HepG2 (cell line): ENCODE results near the gene DBNDD1. TPM values are rescaled to one million over a fixed set of nuclear protein-coding genes. Genes with fewer than 3 reads are reported as not detected.

ENCODE experiments used
- AHR ChIP-seq: IDR thresholded peaks from 2 replicates; pipeline ENCODE4 v1.6.1; 2018; ENCODE audit warnings: missing genetic modification reagents, missing compliant biosample characterization
- ARID5B ChIP-seq: IDR thresholded peaks from 2 replicates; pipeline ENCODE4 v1.4.0; 2020; ENCODE audit warnings: mild to moderate bottlenecking, missing genetic modification reagents
- ASH2L ChIP-seq: fragments of 300-600, 200-600 bp; sonication (generic); IDR thresholded peaks from 2 replicates; pipeline ENCODE4 v1.7.0; 2017; ENCODE audit warnings: low read depth, mild to moderate bottlenecking, moderate library complexity, mixed read lengths, low read length; ENCODE audit not compliant: insufficient read length
- ATF7-NPFF ChIP-seq: sonication (generic); formaldehyde crosslinking; IDR thresholded peaks from 2 replicates; pipeline ENCODE4 v1.8.1; 2023; ENCODE audit warnings: mild to moderate bottlenecking, low read depth, missing genetic modification reagents, moderate library complexity
- ELF3 ChIP-seq: IDR thresholded peaks from 2 replicates; pipeline ENCODE4 v1.6.1; 2016; ENCODE audit warnings: missing genetic modification reagents, missing compliant biosample characterization
- MATR3 ChIP-seq: sonication (generic); formaldehyde crosslinking; IDR thresholded peaks from 2 replicates; pipeline ENCODE4 v1.4.0; 2020; ENCODE audit warnings: missing genetic modification reagents
- PCBP1 ChIP-seq: fragments of 200-400 bp; formaldehyde crosslinking; IDR thresholded peaks from 2 replicates; pipeline ENCODE4 v1.6.1; 2017; ENCODE audit warnings: mild to moderate bottlenecking, low read depth, low read length, borderline replicate concordance
- PLSCR1 ChIP-seq: sonication (generic); formaldehyde crosslinking; IDR thresholded peaks from 2 replicates; pipeline ENCODE4 v1.5.0; 2020; ENCODE audit warnings: missing genetic modification reagents, mild to moderate bottlenecking, borderline replicate concordance
- RBFOX2 ChIP-seq: fragments of 200-400 bp; formaldehyde crosslinking; IDR thresholded peaks from 2 replicates; pipeline ENCODE4 v1.6.1; 2017; ENCODE audit warnings: low read depth, mild to moderate bottlenecking, low read length
- RNF2 ChIP-seq: fragments of 450-650 bp; conservative IDR thresholded peaks from 2 replicates; pipeline ENCODE4 v1.6.1; 2016; ENCODE audit warnings: low read depth
- SKI ChIP-seq: fragments of 450-650 bp; IDR thresholded peaks from one replicate; pipeline ENCODE4 v1.6.1; 2018; ENCODE audit warnings: mild to moderate bottlenecking; ENCODE audit not compliant: partially characterized antibody
- U2AF1 ChIP-seq: fragments of 200-400 bp; formaldehyde crosslinking; optimal IDR thresholded peaks from 2 replicates; pipeline ENCODE3; 2017; ENCODE audit warnings: mild to moderate bottlenecking, low read depth, low read length
- ZFP1 ChIP-seq: IDR thresholded peaks from 2 replicates; pipeline ENCODE4 v1.6.1; 2016
- ZKSCAN5 ChIP-seq: sonication (generic); formaldehyde crosslinking; IDR thresholded peaks from 2 replicates; pipeline ENCODE4 v1.5.1; 2020; ENCODE audit warnings: mild to moderate bottlenecking, missing genetic modification reagents
- ZMAT5 ChIP-seq: sonication (generic); formaldehyde crosslinking; IDR thresholded peaks from 2 replicates; pipeline ENCODE4 v1.5.0; 2020; ENCODE audit warnings: mild to moderate bottlenecking, low read depth, missing genetic modification reagents, borderline replicate concordance
- ZNF101 ChIP-seq: sonication (generic); formaldehyde crosslinking; IDR thresholded peaks from 2 replicates; pipeline ENCODE4 v1.4.0; 2020; ENCODE audit warnings: mild to moderate bottlenecking, low read depth, missing genetic modification reagents, borderline replicate concordance
- ZNF17 ChIP-seq: sonication (generic); formaldehyde crosslinking; IDR thresholded peaks from 2 replicates; pipeline ENCODE4 v1.5.0; 2020; ENCODE audit warnings: mild to moderate bottlenecking, missing genetic modification reagents
- ZNF251 ChIP-seq: sonication (generic); formaldehyde crosslinking; IDR thresholded peaks from 2 replicates; pipeline ENCODE4 v1.9.0; 2021; ENCODE audit warnings: mild to moderate bottlenecking, missing genetic modification reagents
- ZNF292 ChIP-seq: sonication (generic); formaldehyde crosslinking; IDR thresholded peaks from 2 replicates; pipeline ENCODE4 v1.8.1; 2022; ENCODE audit warnings: mild to moderate bottlenecking, low read depth, missing genetic modification reagents, borderline replicate concordance
- ZNF333 ChIP-seq: sonication (generic); formaldehyde crosslinking; IDR thresholded peaks from 2 replicates; pipeline ENCODE4 v1.4.0; 2020; ENCODE audit warnings: mild to moderate bottlenecking, missing genetic modification reagents, borderline replicate concordance
- ZNF367 ChIP-seq: sonication (generic); formaldehyde crosslinking; IDR thresholded peaks from 2 replicates; pipeline ENCODE4 v1.4.0; 2020; ENCODE audit warnings: missing genetic modification reagents, borderline replicate concordance
- ZNF484 ChIP-seq: sonication (generic); formaldehyde crosslinking; IDR thresholded peaks from 2 replicates; pipeline ENCODE4 v1.5.1; 2020; ENCODE audit warnings: mild to moderate bottlenecking, low read depth, missing genetic modification reagents, borderline replicate concordance
- ZNF605 ChIP-seq: sonication (generic); formaldehyde crosslinking; IDR thresholded peaks from 2 replicates; pipeline ENCODE4 v1.8.0; 2022; ENCODE audit warnings: mild to moderate bottlenecking, missing genetic modification reagents
- ZNF660 ChIP-seq: sonication (generic); formaldehyde crosslinking; IDR thresholded peaks from 2 replicates; pipeline ENCODE4 v1.5.1; 2020; ENCODE audit warnings: mild to moderate bottlenecking, low read depth, missing genetic modification reagents, borderline replicate concordance
- ZNF792 ChIP-seq: IDR thresholded peaks from 2 replicates; pipeline ENCODE4 v1.6.1; 2016
- polyA plus RNA-seq, 8 experiments: library from polyadenylated mRNA; depleted of rRNA in 3 of 8; stranded (reverse) in 7 of 8; unstranded in 1 of 8; fragments of >200 nt; fragmentation: Illumina TruSeq in 4 of 8; extraction: Trizol in 4 of 8; gene quantifications; 2 replicates each; pipeline versions ENCODE4 v1.2.1 to v1.2.3, GENCODE V29; 2011 to 2016; ENCODE audit warnings: low read depth in 4 of 8, missing spikeins in 1 of 8, mixed read lengths in 1 of 8; ENCODE audit not compliant: insufficient read depth in 1 of 8
- total RNA-seq, 5 experiments: library from RNA; depleted of rRNA; stranded (reverse); fragments of >200 nt; fragmentation: Illumina TruSeq; extraction: Trizol; gene quantifications; 2 replicates each; pipeline ENCODE4 v1.2.3, GENCODE V29; 2016; ENCODE audit warnings: low read depth in 1 of 5

DBNDD1 gene
- total and polyA plus RNA-seq, 2 of the 13 experiments (the other 11 are each of a cell fraction or from before 2014, with no cell fraction given), result 17.0 to 40.4 TPM

- TF ChIP-seq ZNF792 (CRISPR knock-in tag), result no peak
- TF ChIP-seq ZKSCAN5, result 0 out of 2 replicates have a peak, but pooled peaks have one; percentile 42
- TF ChIP-seq ELF3 (CRISPR knock-in tag), result no peak
- no peak; the same call in 1 of the 2 replicates for TF ChIP-seq ZNF367
- TF ChIP-seq ZNF101 (CRISPR knock-in tag), result no peak
- no peak for TF ChIP-seq RNF2
- no peak for TF ChIP-seq ZNF17 (CRISPR knock-in tag)
- TF ChIP-seq ZNF251 (CRISPR knock-in tag), result no peak
- no peak for TF ChIP-seq ZNF292 (CRISPR knock-in tag)
- no peak for TF ChIP-seq PCBP1
- no peak for TF ChIP-seq U2AF1
- TF ChIP-seq ZNF333 (CRISPR knock-in tag), result no peak
- no peak for TF ChIP-seq ZMAT5
- TF ChIP-seq ATF7-NPFF (CRISPR knock-in tag), result peak; percentile 27; the same call in 1 of the 2 replicates
- TF ChIP-seq SKI, result no peak
- TF ChIP-seq ARID5B, result no peak
- no peak; the same call in 1 of the 2 replicates for TF ChIP-seq ZNF660
- TF ChIP-seq PLSCR1, result no peak
- TF ChIP-seq ASH2L, result no peak
- no peak for TF ChIP-seq ZNF484 (CRISPR knock-in tag)
- no peak for TF ChIP-seq ZNF605
- TF ChIP-seq AHR (CRISPR knock-in tag), result no peak
- TF ChIP-seq RBFOX2, result no peak
- TF ChIP-seq ZFP1, result no peak
- TF ChIP-seq MATR3, result no peak
Measured at GRCh38 chr16:90046122-90046970, 27.1 kb upstream of the DBNDD1 start (continued).
